HG03280 (cell line): Measurements from ENCODE around the gene ARHGEF10L.

Source experiments
- ATAC-seq: cut with Tn5 transposase; IDR thresholded peaks from one replicate; pipeline ENCODE4 v1.9.1; 2021; ENCODE audit warnings: mild to moderate bottlenecking, moderate library complexity; ENCODE audit not compliant: unreplicated experiment

Gene ARHGEF10L

GRCh38 chr1:17520473-17521319, 18.8 kb upstream of the ARHGEF10L start:
- ATAC-seq, result no peak

- no peak for ATAC-seq
Measured at GRCh38 chr1:17521946-17522612, 17.4 kb upstream of the ARHGEF10L start.

GRCh38 chr1:17523321-17524041, 16.0 kb upstream of the ARHGEF10L start:
- ATAC-seq, result no peak

- no peak for ATAC-seq
Measured at GRCh38 chr1:17524645-17525044, 14.9 kb upstream of the ARHGEF10L start.

GRCh38 chr1:17525996-17526686, 13.4 kb upstream of the ARHGEF10L start:
- no peak for ATAC-seq

- no peak for ATAC-seq
Measured at GRCh38 chr1:17527036-17527914, 12.2 kb upstream of the ARHGEF10L start.

GRCh38 chr1:17529381-17529780, 10.1 kb upstream of the ARHGEF10L start:
- ATAC-seq, result no peak

GRCh38 chr1:17531343-17531681, 8.2 kb upstream of the ARHGEF10L start:
- no peak for ATAC-seq

GRCh38 chr1:17531682-17532487, 7.6 kb upstream of the ARHGEF10L start:
- no peak for ATAC-seq

- ATAC-seq, result no peak
Measured at GRCh38 chr1:17533201-17533600, 6.3 kb upstream of the ARHGEF10L start.

- ATAC-seq, result no peak
Measured at GRCh38 chr1:17535300-17535936, 4.1 kb upstream of the ARHGEF10L start.

GRCh38 chr1:17538010-17538409, 1.5 kb upstream of the ARHGEF10L start:
- no peak for ATAC-seq

- no peak for ATAC-seq
Measured at GRCh38 chr1:17538428-17539117, 925 bp upstream of the ARHGEF10L start.

- ATAC-seq, result no peak
Measured at GRCh38 chr1:17539118-17539476, 401 bp upstream of the ARHGEF10L start.

- ATAC-seq, result no peak
Measured at GRCh38 chr1:17540255-17541001, 930 bp downstream of the ARHGEF10L start.

GRCh38 chr1:17542645-17543044, 3.1 kb downstream of the ARHGEF10L start:
- no peak for ATAC-seq

GRCh38 chr1:17544776-17545350, 5.4 kb downstream of the ARHGEF10L start:
- ATAC-seq, result no peak
